H9 (cell line): ENCODE results near the gene DBH. TPM values are rescaled to one million over a fixed set of nuclear protein-coding genes. Genes with fewer than 3 reads are reported as not detected.

Source experiments
- DNase-seq: peaks from one replicate; pipeline ENCODE4 v3.0.0-alpha.2; 2017
- H2AFZ ChIP-seq: one replicate; pipeline ENCODE4 v1.6.1; 2013; ENCODE audit warnings: mild to moderate bottlenecking, low read length, control low read depth, moderate library complexity
- H2AK5ac ChIP-seq: 2 replicates; pipeline ENCODE4 v1.6.1; 2013; ENCODE audit warnings: low read length, control low read depth, mixed read lengths; ENCODE audit not compliant: insufficient read length
- H2BK120ac ChIP-seq: one replicate; pipeline ENCODE4 v1.6.1; 2013; ENCODE audit warnings: low read depth, mild to moderate bottlenecking, low read length, control low read depth, inconsistent platforms; ENCODE audit not compliant: poor library complexity, severe bottlenecking
- H2BK12ac ChIP-seq: 2 replicates; pipeline ENCODE4 v1.6.1; 2013; ENCODE audit warnings: low read length, control low read depth, mixed read lengths, low read depth; ENCODE audit not compliant: insufficient read length
- H2BK15ac ChIP-seq: 2 replicates; pipeline ENCODE4 v1.6.1; 2013; ENCODE audit warnings: low read depth, low read length, control low read depth
- H2BK20ac ChIP-seq: one replicate; pipeline ENCODE4 v1.6.1; 2013; ENCODE audit warnings: low read depth, mild to moderate bottlenecking, low read length, control low read depth, inconsistent platforms; ENCODE audit not compliant: poor library complexity, severe bottlenecking
- H2BK5ac ChIP-seq: 2 replicates; pipeline ENCODE4 v1.6.1; 2013; ENCODE audit warnings: low read length, control low read depth, mixed read lengths; ENCODE audit not compliant: insufficient read length
- H3K14ac ChIP-seq: 2 replicates; pipeline ENCODE4 v1.6.1; 2013; ENCODE audit warnings: low read length, control low read depth; ENCODE audit not compliant: insufficient read depth
- H3K18ac ChIP-seq: 2 replicates; pipeline ENCODE4 v1.6.1; 2013; ENCODE audit warnings: low read depth, mild to moderate bottlenecking, mixed read lengths, low read length, control low read depth; ENCODE audit not compliant: insufficient read length
- H3K23ac ChIP-seq: 2 replicates; pipeline ENCODE4 v1.6.1; 2013; ENCODE audit warnings: low read length, control low read depth, mixed read lengths, low read depth; ENCODE audit not compliant: insufficient read length
- H3K23me2 ChIP-seq: 2 replicates; pipeline ENCODE4 v1.6.1; 2013; ENCODE audit warnings: low read depth, mild to moderate bottlenecking, mixed read lengths, low read length, control low read depth; ENCODE audit not compliant: insufficient read length, poor library complexity, severe bottlenecking
- H3K27ac ChIP-seq: 2 replicates; pipeline ENCODE4 v1.5.1; 2013; ENCODE audit warnings: low read length, control low read depth, mixed read lengths, low read depth; ENCODE audit not compliant: insufficient read length
- H3K27me3 ChIP-seq: 2 replicates; pipeline ENCODE4 v1.6.1; 2013; ENCODE audit warnings: low read length, control low read depth, inconsistent platforms; ENCODE audit not compliant: insufficient read depth
- H3K4ac ChIP-seq: 2 replicates; pipeline ENCODE4 v1.6.1; 2013; ENCODE audit warnings: low read depth, mild to moderate bottlenecking, control low read depth, inconsistent platforms, low read length, moderate library complexity
- H3K4me1 ChIP-seq: 2 replicates; pipeline ENCODE4 v1.6.1; 2013; ENCODE audit warnings: low read length, control low read depth, inconsistent platforms; ENCODE audit not compliant: insufficient read depth
- H3K4me2 ChIP-seq: 2 replicates; pipeline ENCODE4 v1.6.1; 2013; ENCODE audit warnings: low read length, control low read depth, mixed read lengths; ENCODE audit not compliant: insufficient read length, insufficient read depth
- H3K56ac ChIP-seq: 2 replicates; pipeline ENCODE4 v1.6.1; 2013; ENCODE audit warnings: low read depth, mild to moderate bottlenecking, mixed read lengths, low read length, control low read depth; ENCODE audit not compliant: insufficient read length
- H3K79me1 ChIP-seq: 2 replicates; pipeline ENCODE4 v1.6.1; 2013; ENCODE audit warnings: low read depth, mild to moderate bottlenecking, moderate library complexity, low read length, control low read depth, inconsistent platforms; ENCODE audit not compliant: insufficient read depth, poor library complexity, severe bottlenecking
- H3K79me2 ChIP-seq: 2 replicates; pipeline ENCODE4 v1.6.1; 2013; ENCODE audit warnings: low read length, control low read depth, inconsistent platforms; ENCODE audit not compliant: insufficient read depth
- H3K9ac ChIP-seq: 2 replicates; pipeline ENCODE4 v1.6.1; 2013; ENCODE audit warnings: low read length, control low read depth, mixed read lengths; ENCODE audit not compliant: insufficient read length; ENCODE audit errors: extremely low read depth
- H3K9me3 ChIP-seq: one replicate; pipeline ENCODE4 v1.6.1; 2013; ENCODE audit warnings: low read depth, low read length, inconsistent platforms; ENCODE audit not compliant: control insufficient read depth
- H3T11ph ChIP-seq: one replicate; pipeline ENCODE4 v1.6.1; 2013; ENCODE audit warnings: mild to moderate bottlenecking, low read length, control low read depth, inconsistent platforms
- H4K20me1 ChIP-seq: one replicate; pipeline ENCODE4 v1.6.1; 2013; ENCODE audit not compliant: control insufficient read depth, insufficient read length, insufficient read depth
- H4K5ac ChIP-seq: 2 replicates; pipeline ENCODE4 v1.6.1; 2013; ENCODE audit warnings: low read depth, mild to moderate bottlenecking, mixed read lengths, low read length, control low read depth; ENCODE audit not compliant: insufficient read length
- H4K8ac ChIP-seq: replicated peaks from 2 replicates; pipeline ENCODE4 v1.6.1; 2013; ENCODE audit warnings: low read length, control low read depth, mixed read lengths, low read depth; ENCODE audit not compliant: insufficient read length
- H4K91ac ChIP-seq: 2 replicates; pipeline ENCODE4 v1.6.1; 2013; ENCODE audit warnings: low read depth, mild to moderate bottlenecking, moderate library complexity, mixed read lengths, low read length, control low read depth; ENCODE audit not compliant: insufficient read length
- H3K27ac Mint-ChIP-seq, 3 experiments: 2 replicates in 2 of 3; 3 replicates in 1 of 3; pipeline ENCODE4 v1.8.0; 2020 to 2021; ENCODE audit warnings: mixed read lengths in 3 of 3, mild to moderate bottlenecking in 1 of 3, moderate library complexity in 1 of 3
- H3K27me3 Mint-ChIP-seq: 2 replicates; pipeline ENCODE4 v1.8.0; 2021; ENCODE audit warnings: low read depth, mild to moderate bottlenecking, moderate library complexity, mixed read lengths
- H3K36me3 Mint-ChIP-seq, 3 experiments: 2 replicates in 2 of 3; 3 replicates in 1 of 3; pipeline ENCODE4 v1.8.0; 2020 to 2021; ENCODE audit warnings: low read depth in 3 of 3, mixed read lengths in 3 of 3; ENCODE audit not compliant: insufficient read depth in 1 of 3
- H3K4me1 Mint-ChIP-seq, 2 experiments: 2 replicates each; pipeline ENCODE4 v1.8.0; 2020; ENCODE audit warnings: mixed read lengths in 2 of 2
- H3K4me3 Mint-ChIP-seq, 2 experiments: 2 replicates in 1 of 2; 3 replicates in 1 of 2; pipeline ENCODE4 v1.8.0; 2020 to 2021; ENCODE audit warnings: mild to moderate bottlenecking in 2 of 2, mixed read lengths in 2 of 2, moderate library complexity in 1 of 2
- H3K9me3 Mint-ChIP-seq, 2 experiments: 2 replicates in 1 of 2; 3 replicates in 1 of 2; pipeline ENCODE4 v1.8.0; 2020; ENCODE audit warnings: mild to moderate bottlenecking in 2 of 2, mixed read lengths in 2 of 2, moderate library complexity in 1 of 2
- CTCF ChIP-seq: fragments of 200-600 bp; sonication (generic); conservative IDR thresholded peaks from 3 replicates; pipeline ENCODE4 v1.8.0; 2021; ENCODE audit warnings: antibody characterized with exemption, mild to moderate bottlenecking
- WGBS: extraction: QIAGEN DNeasy Blood & Tissue Kit; methylation state at CpG from one replicate; pipeline ENCODE4 v1.1.7; 2013; ENCODE audit warnings: missing lambda C conversion rate, low lambda C conversion rate, mixed read lengths; ENCODE audit not compliant: insufficient read length; ENCODE audit errors: extremely low coverage; 5-methylcytosine and 5-hydroxymethylcytosine counted together
- total RNA-seq: library from RNA; stranded (reverse); gene quantifications from 2 replicates; pipeline ENCODE4 v1.2.1, GENCODE V29; 2021

Gene DBH
- total RNA-seq, 1 experiment from 2014 or later: not detected

DNA sequence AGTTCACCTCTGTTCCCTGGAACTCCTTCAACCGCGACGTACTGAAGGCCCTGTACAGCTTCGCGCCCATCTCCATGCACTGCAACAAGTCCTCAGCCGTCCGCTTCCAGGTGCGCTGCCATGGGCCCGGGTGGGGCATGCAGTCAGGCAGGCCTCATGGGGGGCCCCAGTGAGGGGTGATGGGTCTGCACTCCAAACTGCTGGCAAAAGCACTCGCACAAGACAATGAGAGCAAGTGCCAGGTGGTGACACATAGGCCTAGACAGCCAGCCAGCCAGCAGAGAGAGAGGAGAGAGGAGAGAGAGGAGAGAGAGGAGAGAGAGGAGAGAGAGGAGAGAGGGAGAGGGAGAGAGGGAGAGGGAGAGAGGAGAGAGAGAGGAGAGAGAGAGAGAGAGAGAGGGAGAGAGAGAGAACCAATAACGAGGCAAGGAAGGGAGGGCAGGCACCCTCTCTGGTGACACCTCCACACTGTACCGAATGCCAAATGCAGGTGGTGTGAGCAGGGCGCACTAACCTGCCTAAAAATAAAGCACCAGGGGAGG lies 21.0 kb downstream of the DBH start:
- Mint-ChIP-seq H3K27me3 (peaks cover 92% of the 10 kb centered on the region), H3K36me3 (no peaks in the 10 kb centered on the region), H3K4me3 (no peak overlapping the region), H3K9me3 (no peaks in the 10 kb centered on the region), H3K27ac (no peak overlapping the region; a peak in 2 of 7 replicates), H3K4me1 (peaks cover 15 to 46% of the 10 kb centered on the region in 2 experiments)
- no peak overlapping the region; the same call in 1 of the 2 replicates for H3K14ac ChIP-seq
- H3K23me2 ChIP-seq: no peaks in the 10 kb centered on the region
- no peaks in the 10 kb centered on the region for H3K9me3 ChIP-seq
- no peak overlapping the region for H3K23ac ChIP-seq
- H3T11ph ChIP-seq: no peak overlapping the region
- TF ChIP-seq CTCF: no peak
- H4K91ac ChIP-seq: no peak overlapping the region
- H3K79me2 ChIP-seq: no peaks in the 10 kb centered on the region
- no peak overlapping the region for H2AK5ac ChIP-seq
- H2BK12ac ChIP-seq: no peak overlapping the region
- H3K18ac ChIP-seq: no peak overlapping the region
- no peaks in the 10 kb centered on the region; the same call in 1 of the 2 replicates for H3K4me1 ChIP-seq
- no peaks in the 10 kb centered on the region; the same call in 1 of the 2 replicates for H3K27me3 ChIP-seq
- H3K56ac ChIP-seq: no peak overlapping the region
- H2BK15ac ChIP-seq: no peak overlapping the region
- H3K4ac ChIP-seq: no peak overlapping the region
- no peak overlapping the region for H2BK120ac ChIP-seq
- H2AFZ ChIP-seq: no peak overlapping the region
- no peak overlapping the region for H4K8ac ChIP-seq
- WGBS: no CpG with 5 or more reads among the region's 13 CpGs
- H3K79me1 ChIP-seq: no peaks in the 10 kb centered on the region
- H4K20me1 ChIP-seq: no peaks in the 10 kb centered on the region
- H2BK20ac ChIP-seq: no peak overlapping the region
- H4K5ac ChIP-seq: no peak overlapping the region
- no peak overlapping the region for H3K9ac ChIP-seq
- no peak for DNase-seq
- H3K27ac ChIP-seq: no peak overlapping the region
- no peak overlapping the region for H3K4me2 ChIP-seq
- no peak overlapping the region for H2BK5ac ChIP-seq
